AG10803 (cell line): Measurements from ENCODE around the gene CD276.
"Not testable (repeated sequence)": the region's sequence is repeated elsewhere in the genome, so short reads cannot be mapped to it uniquely, and the experiment has no call there.

ENCODE experiments used
- DNase-seq: peaks from one replicate; pipeline ENCODE4 v3.0.0; 2010; ENCODE audit warnings: low read depth
- H3K4me3 ChIP-seq: 2 replicates; pipeline ENCODE4 v1.5.1; 2011; ENCODE audit warnings: mild to moderate bottlenecking, low read length, control low read depth
- TF ChIP-seq, protein P1 (sequence below): conservative IDR thresholded peaks from 2 replicates; pipeline ENCODE4 v1.5.1; 2011; ENCODE audit warnings: mild to moderate bottlenecking, low read length, control low read depth, inconsistent platforms

The CD276 gene

DNA sequence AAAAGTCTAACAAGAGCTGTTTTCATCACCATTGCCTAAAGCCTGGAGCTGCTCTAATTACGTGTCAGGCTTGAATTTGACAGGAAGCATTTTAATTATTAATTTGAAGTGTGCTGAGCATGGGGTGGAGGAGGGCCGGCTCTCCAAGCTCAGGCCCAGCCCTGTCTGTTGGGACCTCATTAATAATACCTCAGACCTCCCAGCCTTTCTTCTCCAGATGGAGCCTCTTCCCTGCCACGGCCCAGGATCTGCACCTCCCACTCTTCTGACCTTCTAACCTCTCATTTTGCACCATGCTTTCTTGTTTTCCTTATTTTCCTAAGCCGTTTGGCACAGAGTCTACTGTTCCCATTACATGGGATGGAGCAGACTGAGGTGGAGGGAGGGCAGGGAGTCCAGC, 39.0 kb downstream of the CD276 start:
- H3K4me3 ChIP-seq: no peak overlapping the region
- DNase-seq: no peak
- TF ChIP-seq, protein P1, sequence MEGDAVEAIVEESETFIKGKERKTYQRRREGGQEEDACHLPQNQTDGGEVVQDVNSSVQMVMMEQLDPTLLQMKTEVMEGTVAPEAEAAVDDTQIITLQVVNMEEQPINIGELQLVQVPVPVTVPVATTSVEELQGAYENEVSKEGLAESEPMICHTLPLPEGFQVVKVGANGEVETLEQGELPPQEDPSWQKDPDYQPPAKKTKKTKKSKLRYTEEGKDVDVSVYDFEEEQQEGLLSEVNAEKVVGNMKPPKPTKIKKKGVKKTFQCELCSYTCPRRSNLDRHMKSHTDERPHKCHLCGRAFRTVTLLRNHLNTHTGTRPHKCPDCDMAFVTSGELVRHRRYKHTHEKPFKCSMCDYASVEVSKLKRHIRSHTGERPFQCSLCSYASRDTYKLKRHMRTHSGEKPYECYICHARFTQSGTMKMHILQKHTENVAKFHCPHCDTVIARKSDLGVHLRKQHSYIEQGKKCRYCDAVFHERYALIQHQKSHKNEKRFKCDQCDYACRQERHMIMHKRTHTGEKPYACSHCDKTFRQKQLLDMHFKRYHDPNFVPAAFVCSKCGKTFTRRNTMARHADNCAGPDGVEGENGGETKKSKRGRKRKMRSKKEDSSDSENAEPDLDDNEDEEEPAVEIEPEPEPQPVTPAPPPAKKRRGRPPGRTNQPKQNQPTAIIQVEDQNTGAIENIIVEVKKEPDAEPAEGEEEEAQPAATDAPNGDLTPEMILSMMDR: no peak

DNA sequence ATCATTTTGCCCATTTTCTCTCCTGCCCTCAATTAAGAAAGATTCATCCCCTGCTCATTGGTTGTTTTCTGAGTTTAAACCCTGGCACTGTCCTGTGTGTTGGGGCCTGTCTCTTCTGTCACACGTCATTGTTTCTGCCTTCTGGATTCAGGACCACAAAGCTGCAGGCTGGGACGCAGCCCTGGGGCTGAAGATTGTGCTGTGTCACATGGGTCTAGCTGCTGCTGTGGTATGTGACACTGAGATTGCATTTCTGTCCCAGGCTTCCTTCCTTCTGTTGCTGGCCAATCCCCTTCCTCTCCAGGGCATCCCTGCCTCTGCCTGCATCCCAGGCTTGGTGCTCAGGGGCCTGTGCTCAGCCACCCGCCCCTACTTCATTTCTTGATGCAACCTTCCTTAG, 40.0 kb downstream of the CD276 start:
- TF ChIP-seq, protein P1: no peak

DNA sequence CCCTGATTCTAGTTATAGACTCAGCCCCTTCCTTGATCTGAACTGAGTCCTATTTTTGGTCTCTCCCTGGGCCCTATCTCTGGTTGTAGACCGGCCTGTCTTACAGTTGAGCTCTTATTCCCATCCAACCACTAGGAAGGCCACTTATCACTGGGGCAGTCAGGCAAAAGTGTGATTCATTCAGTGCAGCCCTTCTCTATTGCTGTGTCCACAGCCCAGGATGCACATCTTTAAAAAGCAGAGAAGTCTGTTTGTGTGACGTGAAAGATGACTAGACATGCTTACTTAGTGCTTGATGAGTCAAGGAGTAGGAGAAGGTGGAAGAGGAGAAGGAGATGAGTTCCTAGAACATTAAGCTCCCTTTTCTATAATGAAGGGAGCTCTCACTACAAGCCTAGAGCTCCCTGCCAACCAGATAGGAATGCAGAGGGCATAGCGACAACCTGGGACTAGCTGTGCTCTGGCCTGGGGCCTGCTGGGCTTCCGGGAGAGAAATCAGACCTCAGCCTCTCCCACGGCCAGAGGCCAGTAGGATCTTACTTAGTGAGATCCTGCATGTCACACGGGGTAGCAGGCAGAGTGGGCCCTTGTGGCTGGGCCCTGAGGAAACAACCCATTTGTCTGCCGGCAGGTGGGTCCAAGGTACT, 43.3 kb downstream of the CD276 start:
- TF ChIP-seq, protein P1: no peak
- H3K4me3 ChIP-seq: no peak overlapping the region
- DNase-seq: peak; percentile 50

More for the DNA sequence above, 40.0 kb downstream of the CD276 start:
- no peak for DNase-seq
- no peak overlapping the region for H3K4me3 ChIP-seq

DNA sequence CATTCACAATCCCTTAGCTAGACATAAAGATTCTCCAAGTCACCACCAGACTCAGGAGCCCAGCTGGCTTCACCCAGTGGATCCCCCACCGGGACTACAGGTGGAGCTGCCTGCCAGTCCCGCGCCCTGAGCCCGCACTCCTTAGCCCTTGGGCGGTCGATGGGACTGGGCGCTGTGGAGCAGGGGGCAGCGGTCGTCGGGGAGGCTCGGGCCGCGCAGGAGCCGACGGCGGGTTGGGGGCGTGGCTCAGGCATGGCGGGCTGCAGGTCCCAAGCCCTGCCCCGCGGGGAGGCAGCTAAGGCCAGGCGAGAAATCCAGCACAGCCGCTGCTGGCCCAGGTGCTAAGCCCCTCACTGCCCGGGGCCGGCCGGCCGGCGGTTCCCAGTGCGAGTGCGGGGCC, 47.9 kb downstream of the CD276 start:
- DNase-seq: not testable (repeated sequence)

DNA sequence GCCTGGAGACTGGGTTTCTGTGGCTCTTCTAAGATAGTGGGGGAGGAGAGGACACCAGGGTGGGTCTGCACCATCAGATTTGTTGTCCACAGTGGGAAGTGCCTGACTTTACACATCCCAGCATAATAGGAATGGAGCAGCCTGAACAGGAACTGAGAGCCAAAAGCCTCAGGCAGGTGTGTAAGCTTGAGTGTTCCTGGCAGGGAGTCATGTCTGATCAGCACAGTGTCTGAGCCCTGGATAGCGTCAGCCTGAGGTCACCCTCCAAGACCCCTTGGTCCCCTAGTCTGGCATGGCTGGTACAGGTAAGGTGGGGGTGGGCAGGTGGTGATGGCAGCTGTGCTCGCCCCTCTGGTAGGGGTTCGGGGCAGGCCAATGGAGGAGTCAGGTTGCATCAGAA, 48.7 kb downstream of the CD276 start:
- H3K4me3 ChIP-seq: no peak overlapping the region
- DNase-seq: no peak
- TF ChIP-seq, protein P1: no peak

More for the DNA sequence above, 47.9 kb downstream of the CD276 start:
- H3K4me3 ChIP-seq: not testable (repeated sequence)

DNA sequence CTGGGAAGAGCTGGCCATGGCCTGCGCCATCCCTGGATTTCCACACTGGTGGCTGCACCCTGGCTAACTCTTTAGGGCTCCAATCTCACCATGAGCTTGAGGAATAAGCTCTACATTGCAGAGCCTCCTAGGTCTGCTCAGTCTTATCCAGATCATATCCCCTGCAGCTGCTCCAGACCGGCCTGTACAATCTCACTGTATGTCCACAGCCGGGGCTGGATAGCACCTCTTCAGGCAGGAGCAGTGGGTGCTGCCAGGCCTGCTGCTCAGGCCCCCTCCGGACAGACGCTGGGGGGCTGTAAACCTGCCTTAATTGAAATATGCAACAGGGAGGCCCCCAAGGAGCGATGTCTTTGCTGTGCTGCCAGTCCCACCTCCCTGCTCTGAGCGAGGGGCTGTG, 53.4 kb downstream of the CD276 start:
- no peak overlapping the region for H3K4me3 ChIP-seq
- TF ChIP-seq, protein P1: no peak
- DNase-seq: no peak

DNA sequence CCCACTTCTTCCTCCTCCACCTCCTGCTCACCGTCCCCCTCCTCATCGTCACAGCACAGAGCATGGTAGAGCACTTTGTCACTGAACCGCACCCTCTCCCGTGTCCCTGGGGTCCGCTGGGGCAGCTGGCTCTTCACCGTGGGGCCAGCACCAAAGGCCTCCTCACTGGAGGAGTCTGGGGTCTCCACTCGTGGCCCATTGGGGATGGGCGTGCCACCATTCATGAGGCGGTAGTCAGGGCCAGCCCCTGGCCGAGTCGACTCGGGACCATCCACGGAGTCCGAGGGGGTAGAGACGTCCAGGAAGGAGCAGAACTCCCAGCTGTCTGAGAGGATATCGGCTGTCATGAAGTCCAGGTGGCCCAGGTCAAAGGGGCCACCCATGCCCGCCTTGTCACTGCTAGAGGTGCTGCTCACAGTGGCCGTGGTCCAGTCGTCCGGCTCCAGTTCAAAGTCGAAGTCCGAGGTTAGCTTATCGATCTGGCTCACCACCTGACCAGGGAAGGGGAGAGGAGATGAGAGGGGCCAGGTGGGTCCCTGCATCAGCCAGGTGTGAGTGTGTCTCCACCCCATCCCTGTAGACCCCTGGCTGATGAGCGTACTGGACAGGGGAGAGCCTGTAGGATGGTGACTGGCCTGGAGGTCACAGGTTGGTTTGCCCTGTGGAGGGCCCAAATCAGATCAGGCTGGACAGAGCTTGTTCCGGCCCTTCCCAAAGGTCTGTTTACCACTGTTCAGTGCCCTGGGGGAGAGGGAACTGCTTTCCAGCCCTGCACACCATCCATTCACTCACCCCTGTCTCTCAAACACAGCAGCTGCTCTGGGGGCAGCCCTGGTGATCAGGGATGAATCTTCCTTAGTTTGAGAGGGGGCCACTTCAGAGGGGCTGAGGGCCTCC, 56.2 kb downstream of the CD276 start:
- no peak for DNase-seq
- TF ChIP-seq, protein P1: no peak
- H3K4me3 ChIP-seq: no peak overlapping the region
